Measurements from ENCODE around the gene A4GALT.

- TF ChIP-seq, protein P1, sequence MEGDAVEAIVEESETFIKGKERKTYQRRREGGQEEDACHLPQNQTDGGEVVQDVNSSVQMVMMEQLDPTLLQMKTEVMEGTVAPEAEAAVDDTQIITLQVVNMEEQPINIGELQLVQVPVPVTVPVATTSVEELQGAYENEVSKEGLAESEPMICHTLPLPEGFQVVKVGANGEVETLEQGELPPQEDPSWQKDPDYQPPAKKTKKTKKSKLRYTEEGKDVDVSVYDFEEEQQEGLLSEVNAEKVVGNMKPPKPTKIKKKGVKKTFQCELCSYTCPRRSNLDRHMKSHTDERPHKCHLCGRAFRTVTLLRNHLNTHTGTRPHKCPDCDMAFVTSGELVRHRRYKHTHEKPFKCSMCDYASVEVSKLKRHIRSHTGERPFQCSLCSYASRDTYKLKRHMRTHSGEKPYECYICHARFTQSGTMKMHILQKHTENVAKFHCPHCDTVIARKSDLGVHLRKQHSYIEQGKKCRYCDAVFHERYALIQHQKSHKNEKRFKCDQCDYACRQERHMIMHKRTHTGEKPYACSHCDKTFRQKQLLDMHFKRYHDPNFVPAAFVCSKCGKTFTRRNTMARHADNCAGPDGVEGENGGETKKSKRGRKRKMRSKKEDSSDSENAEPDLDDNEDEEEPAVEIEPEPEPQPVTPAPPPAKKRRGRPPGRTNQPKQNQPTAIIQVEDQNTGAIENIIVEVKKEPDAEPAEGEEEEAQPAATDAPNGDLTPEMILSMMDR (IDR thresholded peaks at IDR 0.05), result no peak
- TF ChIP-seq POLR2A (IDR thresholded peaks at IDR 0.05), result no peak
- no peak for TF ChIP-seq POLR2AphosphoS5 (IDR thresholded peaks at IDR 0.05)
- TF ChIP-seq EP300 (IDR thresholded peaks at IDR 0.05), result no peak
These were observed 55.5 kb downstream of the A4GALT start for GRCh38 chr22:42664976-42665831.
